ENCODE measurements around the gene NAT10. TPM values are rescaled to one million over a fixed set of nuclear protein-coding genes. Genes with fewer than 3 reads are reported as not detected.

The NAT10 gene
- total RNA-seq, 4 donors from 2014 or later = 41.2 to 59.8 (median 48.2) TPM

GRCh38 chr11:34143048-34143447, 37.6 kb downstream of the NAT10 start:
- no peaks in the 10 kb centered on the region for H3K4me1 ChIP-seq

GRCh38 chr11:34145073-34145472, 39.6 kb downstream of the NAT10 start:
- TF ChIP-seq POLR2AphosphoS5 (IDR thresholded peaks at IDR 0.05) (no peak), POLR2A (IDR thresholded peaks at IDR 0.05) (no peak), CTCF (IDR thresholded peaks at IDR 0.05) (no peak), EP300 (IDR thresholded peaks at IDR 0.05) (no peak)
- H3K27me3 ChIP-seq = no peaks in the 10 kb centered on the region
- H3K9me3 ChIP-seq = no peaks in the 10 kb centered on the region
- H3K4me3 ChIP-seq = no peak overlapping the region
- no peaks in the 10 kb centered on the region for H3K4me1 ChIP-seq
- peaks cover 92% of the 10 kb centered on the region for H3K36me3 ChIP-seq
- DNase-seq (ENCODE audit: low spot score in 2 of 2) = no peak
- no peak overlapping the region for H3K27ac ChIP-seq
- 91% methylated on average over 5 of the region's 5 CpGs for WGBS

More at GRCh38 chr11:34143048-34143447, 37.6 kb downstream of the NAT10 start:
- Histone ChIP-seq H3K27ac (no peak overlapping the region), H3K27me3 (no peaks in the 10 kb centered on the region), H3K36me3 (peaks cover 100% of the 10 kb centered on the region), H3K4me3 (no peak overlapping the region), H3K9me3 (no peaks in the 10 kb centered on the region)
- DNase-seq (ENCODE audit: low spot score in 2 of 2) = peak in 1 of 2 donors; percentile 8
- WGBS = 78% methylated on average over 2 of the region's 2 CpGs
- no peak for TF ChIP-seq CTCF (IDR thresholded peaks at IDR 0.05)
- TF ChIP-seq POLR2A (IDR thresholded peaks at IDR 0.05) = no peak
- TF ChIP-seq EP300 (IDR thresholded peaks at IDR 0.05) = no peak
- no peak for TF ChIP-seq POLR2AphosphoS5 (IDR thresholded peaks at IDR 0.05)

- no peak for DNase-seq (ENCODE audit: low spot score in 2 of 2)
- H3K4me3 ChIP-seq = no peak overlapping the region
- H3K27ac ChIP-seq = no peak overlapping the region
- no peak for TF ChIP-seq POLR2AphosphoS5 (IDR thresholded peaks at IDR 0.05)
- TF ChIP-seq POLR2A (IDR thresholded peaks at IDR 0.05) = no peak
- TF ChIP-seq CTCF (IDR thresholded peaks at IDR 0.05) = no peak
- no peak for TF ChIP-seq EP300 (IDR thresholded peaks at IDR 0.05)
- no peaks in the 10 kb centered on the region for H3K9me3 ChIP-seq
- WGBS = 80% methylated on average over 8 of the region's 8 CpGs
- no peaks in the 10 kb centered on the region for H3K27me3 ChIP-seq
- H3K4me1 ChIP-seq = peaks cover 5% of the 10 kb centered on the region
- peaks cover 84% of the 10 kb centered on the region for H3K36me3 ChIP-seq
Measured at GRCh38 chr11:34145847-34146381, 40.5 kb downstream of the NAT10 start.

- TF ChIP-seq POLR2A (IDR thresholded peaks at IDR 0.05) (no peak), CTCF (IDR thresholded peaks at IDR 0.05) (no peak), EP300 (IDR thresholded peaks at IDR 0.05) (no peak), POLR2AphosphoS5 (IDR thresholded peaks at IDR 0.05) (no peak)
- no peaks in the 10 kb centered on the region for H3K27me3 ChIP-seq
- WGBS = 90% methylated on average over 12 of the region's 12 CpGs
- no peak for DNase-seq (ENCODE audit: low spot score in 2 of 2)
- H3K36me3 ChIP-seq = peaks cover 82% of the 10 kb centered on the region
- H3K4me3 ChIP-seq = no peak overlapping the region
- peaks cover 9% of the 10 kb centered on the region for H3K4me1 ChIP-seq
- no peak overlapping the region for H3K27ac ChIP-seq
- no peaks in the 10 kb centered on the region for H3K9me3 ChIP-seq
Measured at GRCh38 chr11:34146411-34146810, 41.0 kb downstream of the NAT10 start.

GRCh38 chr11:34146866-34147265, 41.4 kb downstream of the NAT10 start:
- H3K4me1 ChIP-seq = peaks cover 9% of the 10 kb centered on the region
- H3K27ac ChIP-seq = no peak overlapping the region
- H3K27me3 ChIP-seq = no peaks in the 10 kb centered on the region
- H3K4me3 ChIP-seq = no peak overlapping the region
- WGBS = 85% methylated on average over 5 of the region's 5 CpGs
- no peaks in the 10 kb centered on the region for H3K9me3 ChIP-seq
- peak in 1 of 2 donors; percentile 4 for DNase-seq (ENCODE audit: low spot score in 2 of 2)
- TF ChIP-seq CTCF (IDR thresholded peaks at IDR 0.05) = no peak
- no peak for TF ChIP-seq EP300 (IDR thresholded peaks at IDR 0.05)
- no peak for TF ChIP-seq POLR2A (IDR thresholded peaks at IDR 0.05)
- no peak for TF ChIP-seq POLR2AphosphoS5 (IDR thresholded peaks at IDR 0.05)
- peaks cover 82% of the 10 kb centered on the region for H3K36me3 ChIP-seq

Data from suprapubic skin (tissue), 4 donors.